PFSK-1 (cell line): Measurements from ENCODE around the gene EYA2.

Source experiments
- FOXP2 ChIP-seq: optimal IDR thresholded peaks from 2 replicates; pipeline ENCODE3; 2011; ENCODE audit warnings: borderline replicate concordance, control low read depth, inconsistent platforms; ENCODE audit not compliant: insufficient read depth; ENCODE audit errors: extremely low read length, extremely low read depth
- POLR2AphosphoS5 ChIP-seq: IDR thresholded peaks from 2 replicates; pipeline ENCODE4 v1.6.1; 2012; ENCODE audit warnings: low read depth, mild to moderate bottlenecking, control low read depth, low read length, moderate library complexity
- REST ChIP-seq, 2 experiments: IDR thresholded peaks; 2 replicates each; pipeline versions ENCODE4 v1.6.1 to v1.8.0; 2011 to 2012; ENCODE audit warnings: low read depth in 2 of 2, low read length in 2 of 2, control low read depth in 1 of 2, inconsistent platforms in 1 of 2, mild to moderate bottlenecking in 1 of 2, moderate library complexity in 1 of 2; ENCODE audit not compliant: insufficient read depth in 1 of 2
- SIN3A ChIP-seq: IDR thresholded peaks from 2 replicates; pipeline ENCODE4 v1.6.1; 2012; ENCODE audit warnings: mild to moderate bottlenecking, low read length, moderate library complexity, borderline replicate concordance; ENCODE audit not compliant: insufficient read depth
- TAF1 ChIP-seq: IDR thresholded peaks from 2 replicates; pipeline ENCODE4 v1.6.1; 2012; ENCODE audit warnings: low read length, control low read depth, borderline replicate concordance; ENCODE audit not compliant: insufficient read depth

DNA sequence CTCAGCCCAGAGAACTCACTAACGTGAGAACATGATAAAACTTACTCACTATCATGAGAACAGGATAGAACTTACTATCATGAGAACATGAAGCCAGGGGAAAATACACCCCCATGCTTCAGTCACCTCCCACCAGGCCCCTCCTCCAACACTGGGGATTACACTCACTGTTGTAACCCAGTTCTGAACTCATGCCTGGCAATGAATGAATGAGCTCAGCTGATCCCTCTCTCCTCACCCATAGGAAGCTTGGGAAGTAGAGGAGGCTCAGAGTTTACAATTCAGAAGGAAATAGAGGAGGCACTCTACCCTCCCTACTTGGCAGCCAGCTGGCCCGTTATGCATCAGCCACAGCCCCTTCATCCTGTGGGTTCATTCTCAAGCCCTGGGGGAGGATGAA, 102.5 kb downstream of the EYA2 start:
- TF ChIP-seq POLR2AphosphoS5 (no peak), TAF1 (no peak), REST (IDR thresholded peaks at IDR 0.05; ENCODE audit: insufficient read depth in 1 of 2, low read depth in 2 of 2, low read length in 2 of 2) (no peak), FOXP2 (no peak), SIN3A (no peak)
